HCT116 (cell line): ENCODE measurements around the gene DNAJB5. TPM values are rescaled to one million over a fixed set of nuclear protein-coding genes. Genes with fewer than 3 reads are reported as not detected.

Experiments
- ATAC-seq: fragments of 200-7000 bp; cut with Tn5 transposase; 2 replicates; pipeline ENCODE4 v1.9.1; 2020; ENCODE audit warnings: mild to moderate bottlenecking, moderate library complexity
- BruUV-seq: library from RNA; stranded (reverse); fragments of 400-500 nt; replicated peaks from 2 replicates; lab custom pipeline; 2021; lab: Mats Ljungman, UMichigan
- CTCF ChIA-PET: fragments of 300-600 bp; sonication (Branson Sonifier 250); formaldehyde crosslinking; loops from one replicate; lab custom pipeline; 2021; ENCODE audit warnings: antibody characterized with exemption; lab: Charles Lee
- POLR2A ChIA-PET: fragments of 300-600, 350-600 bp; sonication (Branson Sonifier 250); formaldehyde crosslinking; loops from one replicate; lab custom pipeline; 2021; ENCODE audit warnings: antibody characterized with exemption; lab: Charles Lee
- RAD21 ChIA-PET, 2 experiments: fragments of 300-600 bp; sonication (Branson Sonifier 250); formaldehyde crosslinking; loops; one replicate each; lab custom pipeline; 2023; ENCODE audit warnings: low total read pairs in 2 of 2; ENCODE audit not compliant: uncharacterized antibody in 2 of 2, unreplicated experiment in 2 of 2, low non-redundant PET in 1 of 2; lab: Charles Lee
- DNase-seq: peaks from one replicate; pipeline ENCODE4 v3.0.0-alpha.2; 2010; ENCODE audit warnings: low read depth, low spot score
- H2AFZ ChIP-seq: fragments of 200-600 bp; shearing (Covaris generic), sonication (generic); 2 replicates; pipeline ENCODE4 v1.6.1; 2017; ENCODE audit warnings: low read depth, mixed run types, mixed read lengths, antibody characterized with exemption, low read length; ENCODE audit not compliant: poor library complexity, severe bottlenecking
- H3K27ac ChIP-seq: 2 replicates; pipeline ENCODE4 v1.5.1; 2012; ENCODE audit warnings: low read depth, low read length
- H3K27me3 ChIP-seq: fragments of 200-600 bp; sonication (generic); 2 replicates; pipeline ENCODE4 v1.6.1; 2016; ENCODE audit warnings: mixed run types, low read length, mixed read lengths; ENCODE audit not compliant: insufficient read depth
- H3K36me3 ChIP-seq, 2 experiments: fragments of 200-500 bp in 1 of 2; fragments of 200-600 bp in 1 of 2; sonication (Bioruptor generic) in 1 of 2; sonication (generic) in 1 of 2; 2 replicates each; pipeline versions ENCODE4 v1.5.1 to v1.6.1; 2014 to 2016; ENCODE audit warnings: low read length in 2 of 2, inconsistent platforms in 1 of 2, mixed read lengths in 1 of 2, mixed run types in 1 of 2; ENCODE audit not compliant: insufficient read depth in 2 of 2, control insufficient read depth in 1 of 2
- H3K4me1 ChIP-seq, 2 experiments: fragments of 200-600 bp in 1 of 2; sonication (generic) in 1 of 2; 2 replicates each; pipeline versions ENCODE4 v1.5.1 to v1.6.1; 2012 to 2017; ENCODE audit warnings: low read length in 2 of 2, inconsistent platforms in 1 of 2, mild to moderate bottlenecking in 1 of 2, mixed read lengths in 1 of 2, mixed run types in 1 of 2, moderate library complexity in 1 of 2; ENCODE audit not compliant: insufficient read depth in 2 of 2, control insufficient read depth in 1 of 2
- H3K4me2 ChIP-seq: fragments of 200-600 bp; sonication (generic); 2 replicates; pipeline ENCODE4 v1.6.1; 2017; ENCODE audit warnings: mixed run types, low read length, mixed read lengths
- H3K4me3 ChIP-seq, 2 experiments: fragments of 200-600 bp in 1 of 2; sonication (generic) in 1 of 2; replicated peaks in 1 of 2; 2 replicates each; pipeline ENCODE4 v1.5.1; 2011 to 2016; ENCODE audit warnings: low read length in 2 of 2, control low read depth in 1 of 2, low read depth in 1 of 2, mild to moderate bottlenecking in 1 of 2, mixed read lengths in 1 of 2, mixed run types in 1 of 2
- H3K79me2 ChIP-seq: fragments of 200-600 bp; sonication (generic); 2 replicates; pipeline ENCODE4 v1.6.1; 2017; ENCODE audit warnings: mild to moderate bottlenecking, mixed run types, low read length, moderate library complexity, mixed read lengths; ENCODE audit not compliant: insufficient read depth
- H3K9ac ChIP-seq: fragments of 200-600 bp; sonication (generic); 2 replicates; pipeline ENCODE4 v1.6.1; 2016; ENCODE audit warnings: low read length, mixed read lengths
- H3K9me2 ChIP-seq: fragments of 200-600 bp; sonication (generic), shearing (Covaris generic); 2 replicates; pipeline ENCODE4 v1.6.1; 2017; ENCODE audit warnings: mixed run types, mild to moderate bottlenecking, moderate library complexity; ENCODE audit not compliant: insufficient read depth
- H3K9me3 ChIP-seq, 2 experiments: fragments of 200-500 bp in 1 of 2; fragments of 200-600 bp in 1 of 2; sonication (Bioruptor generic) in 1 of 2; sonication (generic) in 1 of 2; 2 replicates each; pipeline ENCODE4 v1.6.1; 2014 to 2017; ENCODE audit warnings: low read length in 2 of 2, mixed read lengths in 2 of 2, inconsistent platforms in 1 of 2, low read depth in 1 of 2, mild to moderate bottlenecking in 1 of 2, mixed run types in 1 of 2, moderate library complexity in 1 of 2; ENCODE audit not compliant: control insufficient read depth in 1 of 2, insufficient read depth in 1 of 2
- H4K20me1 ChIP-seq: fragments of 200-600 bp; sonication (generic), shearing (Covaris generic); 2 replicates; pipeline ENCODE4 v1.6.1; 2017; ENCODE audit warnings: mixed run types, mild to moderate bottlenecking, moderate library complexity; ENCODE audit not compliant: insufficient read depth
- CBX3 ChIP-seq: IDR thresholded peaks from 2 replicates; pipeline ENCODE4 v1.6.1; 2012; ENCODE audit warnings: low read depth
- CEBPB ChIP-seq: IDR thresholded peaks from 2 replicates; pipeline ENCODE4 v1.6.1; 2012; ENCODE audit warnings: low read depth
- EGR1 ChIP-seq: IDR thresholded peaks from 2 replicates; pipeline ENCODE4 v1.6.1; 2012; ENCODE audit warnings: low read depth
- EZH2 ChIP-seq: fragments of 200-600 bp; sonication (generic); IDR thresholded peaks from 2 replicates; pipeline ENCODE4 v1.6.1; 2017; ENCODE audit warnings: antibody characterized with exemption, mixed run types
- EZH2phosphoT487 ChIP-seq: fragments of 200-600 bp; IDR thresholded peaks from 2 replicates; pipeline ENCODE4 v1.6.1; 2018; ENCODE audit warnings: antibody characterized with exemption, borderline replicate concordance
- FOSL1 ChIP-seq: IDR thresholded peaks from 2 replicates; pipeline ENCODE4 v1.6.1; 2012; ENCODE audit warnings: low read depth
- JUND ChIP-seq: IDR thresholded peaks from 2 replicates; pipeline ENCODE4 v1.6.1; 2012
- POLR2AphosphoS5 ChIP-seq: IDR thresholded peaks from 2 replicates; pipeline ENCODE4 v1.6.1; 2011; ENCODE audit warnings: mild to moderate bottlenecking, low read depth, low read length, moderate library complexity
- RAD21 ChIP-seq: IDR thresholded peaks from 2 replicates; pipeline ENCODE4 v1.6.1; 2012; ENCODE audit warnings: low read depth, mild to moderate bottlenecking
- REST ChIP-seq: IDR thresholded peaks from 2 replicates; pipeline ENCODE4 v1.6.1; 2012; ENCODE audit warnings: low read depth
- SIN3A ChIP-seq: IDR thresholded peaks from 2 replicates; pipeline ENCODE4 v1.6.1; 2012; ENCODE audit warnings: low read depth
- SP1 ChIP-seq: IDR thresholded peaks from 2 replicates; pipeline ENCODE4 v1.6.1; 2012; ENCODE audit warnings: low read depth
- SRF ChIP-seq: IDR thresholded peaks from 2 replicates; pipeline ENCODE4 v1.6.1; 2012; ENCODE audit warnings: low read depth
- ZBTB33 ChIP-seq: IDR thresholded peaks from 2 replicates; pipeline ENCODE4 v1.6.1; 2011; ENCODE audit warnings: mild to moderate bottlenecking, low read length, moderate library complexity; ENCODE audit not compliant: insufficient replicate concordance; ENCODE audit errors: extremely low read depth
- ZFX ChIP-seq: fragments of 450-650 bp; IDR thresholded peaks from 2 replicates; pipeline ENCODE4 v1.6.1; 2017
- intact Hi-C: fragments of 100-400 bp; cut with micrococcal nuclease; formaldehyde crosslinking; loops from 2 replicates; pipeline ENCODE4 v1.10.0; 2022
- total RNA-seq: library from RNA; stranded (reverse); gene quantifications from one replicate; pipeline ENCODE4 v1.2.1, GENCODE V29; 2021; ENCODE audit not compliant: unreplicated experiment
- TF ChIP-seq, protein P1 (sequence below): IDR thresholded peaks from 2 replicates; pipeline ENCODE4 v1.6.1; 2012
- TF ChIP-seq, protein P2 (sequence below): IDR thresholded peaks from 2 replicates; pipeline ENCODE4 v1.6.1; 2012

Gene DNAJB5
- total RNA-seq, 1 experiment from 2014 or later, result 3.6 TPM

- Histone ChIP-seq H4K20me1 (no peaks in the 10 kb centered on the region), H3K36me3 (no peaks in the 10 kb centered on the region), H3K9ac (no peak overlapping the region), H3K4me3 (no peak overlapping the region), H3K4me1 (peaks cover 4 to 23% of the 10 kb centered on the region in 2 experiments; a peak in 2 of 4 replicates), H3K79me2 (no peaks in the 10 kb centered on the region), H3K27me3 (no peaks in the 10 kb centered on the region), H3K9me3 (no peaks in the 10 kb centered on the region), H3K4me2 (no peak overlapping the region), H3K27ac (no peak overlapping the region), H2AFZ (no peak overlapping the region), H3K9me2 (no peaks in the 10 kb centered on the region)
- BruUV-seq, result no TSS peak
- ATAC-seq, result no peak
- ChIA-PET POLR2A (no interaction called here), RAD21 (no interaction called here), CTCF (interaction anchor here (1.2 kb wide), 1 partner anchor 130 kb away, joined by 3 read pairs; no protein-coding TSS in a partner anchor)
- DNase-seq, result no peak
- intact Hi-C loops, result no loop called here
- no peak for TF ChIP-seq FOSL1
- TF ChIP-seq EGR1, result no peak
- no peak for TF ChIP-seq EZH2
- no peak for TF ChIP-seq SP1
- TF ChIP-seq, protein P1, sequence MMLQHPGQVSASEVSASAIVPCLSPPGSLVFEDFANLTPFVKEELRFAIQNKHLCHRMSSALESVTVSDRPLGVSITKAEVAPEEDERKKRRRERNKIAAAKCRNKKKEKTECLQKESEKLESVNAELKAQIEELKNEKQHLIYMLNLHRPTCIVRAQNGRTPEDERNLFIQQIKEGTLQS, result no peak
- no peak for TF ChIP-seq RAD21
- no peak for TF ChIP-seq SIN3A
- TF ChIP-seq CEBPB, result no peak
- no peak for TF ChIP-seq EZH2phosphoT487
Observed at GRCh38 chr9:35029241-35029640, 39.7 kb downstream of the DNAJB5 start.

DNA sequence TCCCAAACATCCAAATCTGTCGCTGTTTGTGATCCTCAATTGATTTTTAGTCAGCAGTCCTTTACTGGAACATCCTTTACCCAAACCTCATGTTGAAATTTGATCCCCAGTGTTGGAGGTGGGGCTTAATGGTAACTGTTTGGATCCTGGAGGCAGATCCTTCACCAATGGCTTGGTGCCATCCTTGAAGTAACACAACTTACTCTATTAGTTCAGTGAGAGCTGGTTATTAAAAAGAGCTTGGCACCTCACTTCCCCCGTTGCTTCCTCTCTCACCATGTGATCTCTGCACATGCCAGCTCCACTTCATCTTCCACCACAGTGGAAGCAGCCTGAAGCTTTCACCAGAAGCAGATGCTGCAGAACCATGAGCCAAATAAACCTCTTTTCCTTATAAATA is 40.3 kb downstream of the DNAJB5 start:
- CTCF ChIA-PET, result no interaction called here
- no peak for ATAC-seq
- Histone ChIP-seq H3K9me3 (no peaks in the 10 kb centered on the region), H3K27me3 (no peaks in the 10 kb centered on the region), H3K27ac (no peak overlapping the region), H2AFZ (no peak overlapping the region), H3K9ac (no peak overlapping the region), H3K79me2 (no peaks in the 10 kb centered on the region), H3K4me3 (no peak overlapping the region), H4K20me1 (no peaks in the 10 kb centered on the region), H3K9me2 (no peaks in the 10 kb centered on the region), H3K4me1 (peaks cover 4 to 23% of the 10 kb centered on the region in 2 experiments; a peak in 2 of 4 replicates), H3K4me2 (no peak overlapping the region), H3K36me3 (no peaks in the 10 kb centered on the region)
- POLR2A ChIA-PET, result no interaction called here
- intact Hi-C loops, result no loop called here
- no peak for DNase-seq
- BruUV-seq, result no TSS peak
- RAD21 ChIA-PET, result no interaction called here
- TF ChIP-seq CEBPB (no peak), ZBTB33 (no peak), REST (no peak), JUND (no peak), EZH2 (no peak), EZH2phosphoT487 (no peak), ZFX (no peak), SRF (no peak), POLR2AphosphoS5 (no peak), FOSL1 (no peak), CBX3 (no peak)
- TF ChIP-seq, protein P2, sequence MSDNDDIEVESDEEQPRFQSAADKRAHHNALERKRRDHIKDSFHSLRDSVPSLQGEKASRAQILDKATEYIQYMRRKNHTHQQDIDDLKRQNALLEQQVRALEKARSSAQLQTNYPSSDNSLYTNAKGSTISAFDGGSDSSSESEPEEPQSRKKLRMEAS, result no peak
